Fibroblast of the conjunctiva (primary cell): ENCODE data around the gene GPR156.
"Not testable (repeated sequence)": the region's sequence is repeated elsewhere in the genome, so short reads cannot be mapped to it uniquely, and the experiment has no call there.

Experiments
- DNase-seq: peaks from one replicate; pipeline ENCODE4 v3.0.0-alpha.2; 2010; ENCODE audit warnings: low read depth

The GPR156 gene

DNA sequence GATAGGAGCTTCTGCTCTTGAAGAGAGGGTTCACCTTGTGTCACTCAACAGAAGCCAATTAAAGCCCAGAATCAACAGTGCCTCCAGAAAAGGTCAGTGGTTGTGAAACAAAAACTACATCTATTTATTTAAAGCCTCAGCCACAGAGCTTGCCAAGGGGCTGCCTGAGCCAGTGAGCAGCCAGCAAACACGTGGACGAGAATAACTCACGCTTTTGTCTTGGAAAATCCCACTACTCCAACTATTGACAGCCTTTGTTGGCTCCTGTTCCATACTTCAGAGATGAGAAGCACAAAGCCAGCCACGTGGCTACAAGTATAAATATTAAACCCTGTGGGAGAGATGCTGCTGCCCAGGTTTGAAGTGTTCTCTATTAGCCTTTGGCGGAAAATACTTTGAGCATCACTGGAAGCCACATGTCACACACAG, 10.3 kb downstream of the GPR156 start:
- no peak for DNase-seq

DNA sequence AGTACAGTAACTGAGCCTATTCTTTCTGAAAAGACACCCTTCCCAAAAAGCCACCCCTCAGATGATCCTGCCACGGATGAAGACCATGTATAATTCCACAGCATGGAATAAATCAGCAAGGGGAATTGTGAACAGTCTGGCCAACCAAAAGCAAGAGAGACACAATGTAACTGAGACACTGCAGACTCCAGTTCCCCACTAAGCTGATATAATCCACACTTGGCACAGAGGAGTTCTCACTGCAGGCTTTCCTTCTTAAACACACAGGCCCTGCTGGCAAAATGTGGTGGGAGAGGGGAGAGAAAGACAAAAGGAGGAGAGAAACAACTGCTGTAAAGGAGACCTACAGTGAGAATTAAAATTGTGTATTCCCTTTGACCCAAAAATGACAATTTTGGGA, 12.7 kb downstream of the GPR156 start:
- no peak for DNase-seq

DNA sequence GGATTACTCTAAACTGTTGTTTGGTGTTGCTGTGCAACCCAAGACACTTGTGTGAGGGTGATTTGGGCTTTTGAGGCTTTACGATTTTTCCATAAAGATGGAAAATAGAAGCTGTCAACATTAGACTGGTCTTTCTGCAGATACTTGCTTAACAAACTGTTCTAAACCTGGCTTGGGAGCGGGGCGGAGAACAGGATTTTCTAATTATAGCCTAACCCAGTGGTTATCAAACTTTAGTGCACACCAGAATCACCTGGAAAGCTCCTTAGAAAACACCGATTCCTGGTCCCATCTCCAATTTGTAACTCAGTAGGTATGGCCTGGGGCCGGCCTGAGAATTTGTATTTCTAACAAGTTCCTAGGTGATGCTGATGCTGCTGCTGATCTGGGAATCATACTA, 19.0 kb downstream of the GPR156 start:
- DNase-seq = no peak

DNA sequence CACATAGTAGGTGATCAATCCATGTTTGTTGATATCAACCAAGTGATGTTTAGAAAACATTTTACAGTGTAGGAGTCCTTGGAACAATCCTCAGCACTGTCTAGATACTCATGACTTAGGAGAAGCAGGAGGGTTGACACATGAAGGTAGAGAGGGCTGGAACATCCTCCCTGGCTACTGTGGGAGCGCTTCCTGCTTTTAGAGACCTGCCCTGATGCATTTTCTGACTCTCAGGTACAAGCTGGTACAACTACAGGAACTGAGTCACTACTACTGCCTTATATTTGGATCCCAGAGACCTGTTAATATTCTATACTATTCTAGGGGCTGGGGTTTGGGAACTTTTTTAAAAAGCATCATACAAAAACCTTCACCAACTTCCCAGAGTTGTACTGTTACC, 20.1 kb downstream of the GPR156 start:
- no peak for DNase-seq

DNA sequence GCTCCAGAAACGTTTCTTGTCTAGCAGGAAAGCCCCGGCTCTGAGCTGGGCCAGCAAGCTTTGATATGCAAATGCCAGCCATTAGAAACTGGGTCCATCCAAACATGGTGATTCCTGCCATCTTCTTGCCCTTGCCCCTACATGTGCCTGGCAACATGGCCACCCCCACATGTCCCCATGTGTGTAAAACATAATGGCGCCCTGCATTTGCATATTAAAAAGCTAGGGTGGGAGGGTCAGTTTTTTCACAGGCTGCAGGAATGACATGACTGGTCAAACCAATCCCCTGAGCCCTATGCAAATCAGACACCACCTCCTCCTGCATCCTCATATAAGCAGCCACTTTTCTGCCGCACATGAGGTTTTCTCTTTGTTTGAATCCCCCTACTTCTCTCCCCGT, 21.2 kb downstream of the GPR156 start:
- no peak for DNase-seq

DNA sequence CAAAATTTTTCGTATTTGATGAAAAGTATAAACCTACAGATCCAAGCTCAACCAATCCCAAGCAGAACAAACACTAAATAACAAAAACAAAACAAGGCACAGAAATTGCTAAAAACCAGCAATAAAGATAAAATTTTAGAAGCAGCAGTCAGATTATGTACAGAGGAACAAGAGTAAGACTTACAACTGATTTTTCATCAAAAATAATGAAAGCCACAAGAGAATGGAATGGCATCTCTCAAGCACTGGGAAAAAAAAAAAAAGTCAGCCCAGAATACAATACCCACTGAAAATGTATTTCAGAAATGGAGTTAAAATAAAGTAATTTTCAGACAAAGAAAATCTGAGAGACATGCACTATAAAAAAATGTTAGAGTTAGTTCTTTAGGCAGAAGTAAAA, 27.0 kb downstream of the GPR156 start:
- DNase-seq = no peak

DNA sequence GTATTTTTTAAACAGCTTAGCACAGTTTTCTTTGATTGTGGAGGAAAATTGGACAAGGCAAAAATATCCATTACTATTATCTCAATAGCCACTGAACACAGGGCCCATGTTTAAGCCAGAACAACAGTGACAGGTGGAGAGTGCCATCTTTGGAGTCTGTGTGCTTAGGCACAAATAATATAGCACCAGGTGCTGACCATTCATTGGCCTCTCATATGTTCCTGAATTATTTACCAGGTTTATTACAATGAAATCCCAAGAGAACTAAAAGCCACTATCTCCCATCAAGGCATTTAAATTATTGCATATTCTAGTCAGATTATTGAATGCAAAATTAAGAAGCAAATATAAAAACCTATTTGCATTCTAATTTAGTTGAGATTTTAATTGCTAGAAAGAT, 39.6 kb downstream of the GPR156 start:
- DNase-seq = no peak

DNA sequence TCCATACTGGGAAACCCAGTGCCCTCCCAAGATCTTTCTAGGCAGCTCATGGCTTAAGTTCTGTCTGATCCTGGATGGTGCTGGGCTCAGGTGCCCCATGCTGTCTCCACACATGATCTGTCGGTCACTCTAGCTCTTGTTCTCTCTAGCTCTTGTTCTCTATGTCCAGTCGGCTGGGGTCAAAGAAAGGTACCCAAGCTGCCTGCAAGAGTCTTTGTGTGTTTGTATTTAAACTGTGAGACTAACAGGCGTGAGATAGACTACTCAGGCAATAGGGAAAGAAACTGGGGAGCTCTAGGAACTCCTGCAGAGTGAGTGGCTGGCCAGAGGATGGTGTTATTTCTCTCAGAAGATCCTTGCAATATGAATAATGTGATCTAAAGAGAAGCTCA, 40.2 kb downstream of the GPR156 start:
- DNase-seq = no peak

DNA sequence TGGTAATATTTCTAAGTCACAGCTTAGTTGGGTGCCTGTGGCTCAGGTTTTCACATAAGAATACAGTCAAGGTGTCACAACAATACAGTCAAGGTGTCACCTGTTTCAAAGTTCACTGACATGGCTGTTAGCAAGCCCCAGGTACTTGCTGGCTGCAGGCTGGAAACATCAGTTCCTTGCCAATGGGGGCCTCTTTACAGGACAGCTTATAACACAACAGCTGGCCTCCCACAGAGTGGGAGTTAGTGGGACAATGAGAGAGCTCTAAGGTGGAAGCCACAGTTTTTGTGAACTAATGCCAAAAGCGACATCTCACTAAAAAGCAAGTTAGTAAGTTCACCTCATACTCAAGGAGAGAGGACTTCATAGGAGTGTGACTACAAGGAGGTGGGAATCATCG, 45.4 kb downstream of the GPR156 start:
- no peak for DNase-seq

DNA sequence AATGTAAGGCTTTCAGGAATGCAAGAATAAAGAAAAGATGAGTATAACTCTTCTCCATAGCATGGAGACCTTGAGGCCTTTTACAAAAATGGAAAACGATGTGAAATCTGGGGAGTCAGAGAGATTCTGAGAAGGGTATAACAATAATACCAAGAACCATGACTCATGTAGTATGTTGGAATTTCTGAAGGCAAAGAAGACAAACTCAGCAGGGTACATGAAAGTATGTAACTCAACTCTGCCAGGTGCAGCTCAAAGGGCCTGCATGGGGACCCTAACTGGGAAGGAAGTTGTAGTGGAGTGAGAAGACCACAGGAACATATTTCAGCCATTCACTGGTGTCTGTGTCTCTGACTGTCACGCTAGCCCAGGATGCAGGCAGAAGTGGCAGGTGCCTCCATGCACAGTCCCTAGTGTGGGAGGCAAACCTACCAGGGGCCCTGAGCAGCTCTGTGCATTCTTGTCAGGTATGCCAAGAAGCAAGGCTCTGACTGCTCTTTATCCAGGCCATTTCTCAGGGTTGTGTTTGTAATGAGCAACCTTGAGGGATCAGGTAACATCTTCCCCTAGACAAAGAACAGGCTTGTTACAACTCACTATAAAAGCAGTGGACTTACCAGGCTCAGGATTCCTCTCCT, 57.2 kb downstream of the GPR156 start:
- DNase-seq = no peak

DNA sequence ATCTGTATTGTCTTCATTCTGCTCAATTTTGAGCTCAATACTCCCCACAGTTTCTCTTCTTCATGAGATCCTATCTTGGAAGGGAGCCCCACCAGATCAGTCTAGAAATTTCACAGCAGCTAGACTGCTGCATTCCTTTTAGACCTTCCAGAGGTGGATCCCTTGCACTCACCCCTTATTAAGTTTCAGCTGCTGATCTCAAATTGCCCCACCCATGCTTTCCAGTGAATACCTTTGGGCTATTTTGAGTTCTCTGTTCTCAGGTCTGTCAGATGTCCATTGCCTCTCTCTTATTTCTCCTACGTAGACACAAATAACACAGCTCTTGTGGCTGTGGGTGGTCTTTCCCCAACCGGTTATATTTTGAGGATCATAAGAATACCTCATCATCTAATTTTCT, 60.8 kb downstream of the GPR156 start:
- DNase-seq = no peak

DNA sequence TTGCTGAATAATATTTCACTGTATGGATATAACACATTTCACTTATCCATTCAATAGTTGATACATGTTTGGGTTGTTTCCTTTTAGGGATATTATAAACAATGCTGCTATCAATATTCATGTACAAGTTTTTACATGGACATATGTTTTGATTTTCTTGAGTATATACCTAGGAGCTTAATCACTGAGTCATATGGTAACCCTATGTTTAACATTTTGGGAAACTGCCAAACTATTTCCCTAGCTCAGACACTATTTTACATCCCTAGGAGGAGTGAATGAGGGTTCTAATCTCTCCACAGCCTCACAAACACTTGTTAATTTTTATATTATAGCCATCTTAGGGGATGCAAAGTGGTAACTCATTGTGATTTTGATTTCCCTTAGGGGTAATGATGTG, 66.0 kb downstream of the GPR156 start:
- DNase-seq = no peak

DNA sequence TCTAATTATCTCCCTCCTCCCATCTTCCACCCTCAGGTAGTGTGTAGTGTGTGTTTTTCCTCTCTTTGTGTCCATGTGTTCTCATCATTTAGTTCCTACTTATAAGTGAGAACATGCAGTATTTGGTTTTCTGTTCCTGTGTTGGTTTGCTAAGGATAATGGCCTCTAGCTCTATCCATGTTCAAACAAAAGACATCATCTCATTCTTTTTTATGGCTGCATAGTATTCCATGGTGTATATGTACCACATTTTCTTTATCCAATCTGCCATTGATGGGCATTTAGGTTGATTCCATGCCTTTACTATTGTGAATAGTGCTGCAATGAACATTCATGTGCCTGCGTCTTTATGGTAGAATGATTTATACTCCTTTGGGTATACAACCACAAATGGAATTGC, 68.4 kb downstream of the GPR156 start:
- not testable (repeated sequence) for DNase-seq

DNA sequence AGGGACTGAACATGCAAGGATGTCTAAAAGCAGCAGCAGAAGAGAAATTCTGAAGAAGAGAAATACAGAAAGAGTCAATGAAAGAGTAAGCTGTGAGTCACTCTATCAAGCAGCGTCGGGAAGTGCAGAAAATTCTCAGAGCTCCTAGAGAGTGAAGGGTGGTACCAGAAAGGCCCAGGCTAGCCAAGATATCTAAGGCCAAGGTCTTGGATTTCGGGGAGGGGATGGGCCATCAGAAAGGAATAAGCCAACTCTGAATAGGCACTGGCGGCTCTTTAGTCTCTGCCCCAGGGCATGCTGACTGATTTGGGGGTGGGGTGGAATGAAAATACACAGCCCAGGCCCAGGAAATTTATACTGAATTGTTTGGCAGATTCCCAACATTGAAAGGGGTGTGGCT, 70.8 kb downstream of the GPR156 start:
- DNase-seq = peak; percentile 8

DNA sequence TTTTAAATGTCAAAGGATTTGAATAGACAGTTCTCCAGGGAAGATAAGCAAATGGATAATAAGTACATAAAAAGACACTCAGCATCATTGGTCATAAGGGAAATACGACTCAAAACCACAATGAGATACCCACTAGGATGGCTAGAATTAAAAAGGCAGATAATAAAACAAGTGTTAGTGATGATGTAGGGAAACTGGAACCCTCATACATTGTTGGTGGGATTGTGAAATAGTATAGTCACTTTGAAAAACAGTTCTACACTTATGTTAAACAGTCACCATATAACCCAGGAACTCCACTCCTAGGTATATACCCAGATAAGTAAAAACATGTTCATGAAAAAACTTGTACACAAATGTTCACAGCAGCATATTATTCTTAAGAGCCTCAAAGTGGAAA, 72.5 kb downstream of the GPR156 start:
- DNase-seq = no peak

DNA sequence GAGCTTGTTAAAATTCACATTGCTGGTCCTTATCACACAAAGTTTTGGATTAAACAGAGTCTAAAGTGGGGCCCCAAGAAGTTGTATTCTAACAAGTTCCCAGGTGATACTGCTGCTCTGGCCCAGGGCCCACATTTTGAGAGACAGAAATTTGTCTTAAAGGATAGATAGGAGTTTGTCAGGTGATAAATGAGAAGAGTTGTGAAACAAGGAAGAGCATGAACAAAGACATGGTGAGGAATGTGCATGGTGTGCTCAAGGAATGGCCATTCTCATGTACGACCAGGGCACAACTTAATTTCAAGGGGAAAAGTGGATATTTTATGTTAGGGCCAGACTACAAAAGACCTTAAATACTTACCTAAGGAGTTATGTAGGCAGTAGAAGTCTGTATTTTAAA, 75.6 kb downstream of the GPR156 start:
- no peak for DNase-seq

DNA sequence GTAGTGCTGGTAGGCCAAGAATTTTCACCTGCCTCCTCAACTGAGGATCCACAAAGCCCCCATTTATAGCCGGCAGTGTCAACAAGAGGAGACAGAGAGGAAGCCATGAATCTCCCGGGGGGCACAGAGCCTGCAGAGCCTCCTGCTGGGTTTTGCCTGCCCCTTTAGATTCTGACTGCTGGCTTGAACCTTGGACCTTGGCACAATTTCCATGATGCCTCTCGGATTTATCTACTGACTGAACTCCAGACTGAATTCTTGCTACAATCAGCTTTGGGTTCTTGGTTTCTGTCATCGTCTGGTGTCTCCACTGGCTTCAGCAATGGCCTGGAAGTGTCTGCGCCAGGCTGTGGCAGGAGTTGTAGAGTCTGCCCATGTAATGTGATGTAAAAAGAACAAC, 80.7 kb downstream of the GPR156 start:
- no peak for DNase-seq

DNA sequence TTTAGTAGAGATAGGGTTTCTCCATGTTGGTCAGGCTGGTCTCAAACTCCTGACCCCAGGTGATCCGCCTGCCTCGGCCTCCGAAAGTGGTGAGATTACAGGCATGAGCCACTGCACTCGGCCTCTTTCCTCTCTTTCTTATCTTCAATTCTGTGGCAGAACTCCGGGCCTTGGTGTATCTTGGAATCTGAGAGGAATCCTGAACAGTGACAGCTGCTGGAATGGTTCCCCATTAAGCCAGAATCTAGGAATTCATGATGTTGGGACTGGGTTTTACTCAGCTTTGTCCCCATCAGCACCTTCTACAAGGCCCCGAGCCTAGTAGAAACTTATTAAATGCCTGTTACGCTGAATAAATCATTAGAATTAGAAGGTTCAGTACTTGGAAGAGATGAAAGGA, 81.4 kb downstream of the GPR156 start:
- no peak for DNase-seq

DNA sequence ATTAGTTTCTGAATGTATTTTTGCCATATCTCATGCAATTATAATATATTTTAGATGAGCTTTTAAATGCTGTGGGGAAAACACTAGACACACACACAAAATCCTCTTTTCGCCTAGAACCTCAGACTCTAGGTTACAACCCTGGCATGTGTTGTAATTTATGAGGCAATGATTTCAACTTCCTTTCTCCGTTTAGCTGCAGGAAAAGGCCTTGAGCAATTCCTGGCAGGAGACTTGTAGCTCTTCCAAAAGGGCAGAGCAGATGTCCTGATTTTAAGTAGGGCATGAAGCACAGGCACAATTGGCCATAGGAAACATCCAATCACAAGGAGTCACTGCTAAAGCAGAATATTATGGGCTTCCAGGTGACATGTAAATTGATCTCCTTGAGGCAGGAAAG, 82.0 kb downstream of the GPR156 start:
- peak; percentile 81 for DNase-seq

DNA sequence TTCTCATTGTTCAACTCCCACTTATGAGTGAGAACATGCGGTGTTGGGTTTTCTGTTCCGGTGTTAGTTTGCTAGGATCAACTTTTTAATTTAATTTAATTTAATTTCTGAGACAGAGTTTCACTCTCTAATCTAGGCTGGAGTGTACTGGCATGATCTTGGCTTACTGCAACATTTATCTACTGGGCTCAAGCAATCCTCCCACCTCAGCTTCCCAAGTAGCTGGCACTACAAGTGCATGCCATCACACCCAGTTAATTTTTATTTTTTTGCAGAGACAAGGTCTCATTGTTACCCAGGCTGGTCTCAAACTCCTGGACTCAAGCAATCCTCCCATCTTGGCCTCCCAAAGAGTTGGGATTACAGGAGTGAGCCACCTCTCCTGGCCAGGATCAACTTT, 82.7 kb downstream of the GPR156 start:
- no peak for DNase-seq

DNA sequence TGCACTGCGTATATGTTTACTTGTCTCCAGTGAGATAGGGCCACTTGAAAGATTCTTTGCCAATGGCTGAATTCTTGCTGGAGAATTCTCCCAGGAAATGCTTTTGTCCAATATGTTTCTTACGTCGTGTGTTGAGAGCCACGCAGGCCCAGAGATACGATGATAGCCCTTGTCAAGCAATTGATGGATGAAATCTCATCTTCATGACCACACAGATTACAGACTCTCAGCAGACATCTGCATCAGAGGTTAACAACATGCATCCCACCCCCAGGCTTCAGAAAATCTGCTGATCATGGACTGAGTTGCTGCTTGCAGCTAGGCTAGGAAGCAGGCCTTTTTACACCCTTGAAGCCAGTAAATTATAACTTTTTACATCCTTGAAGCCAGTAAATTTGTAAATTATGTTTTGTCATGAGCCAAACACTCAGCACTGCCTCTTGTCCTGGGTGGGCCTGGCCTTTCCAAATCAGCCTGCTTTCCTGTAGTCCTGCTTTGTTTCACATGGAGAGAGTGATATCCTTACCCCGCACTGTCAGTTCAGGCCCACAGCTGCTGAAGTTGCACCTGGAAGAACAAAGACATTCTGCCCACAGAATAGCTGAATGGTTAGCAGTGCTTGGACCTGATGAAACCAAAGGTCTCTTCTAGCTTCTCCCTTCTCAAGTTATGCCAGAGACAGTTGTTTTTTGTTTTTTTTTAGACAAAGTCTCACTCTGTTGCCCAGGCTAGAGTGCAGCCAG, 84.4 kb downstream of the GPR156 start:
- DNase-seq = no peak

DNA sequence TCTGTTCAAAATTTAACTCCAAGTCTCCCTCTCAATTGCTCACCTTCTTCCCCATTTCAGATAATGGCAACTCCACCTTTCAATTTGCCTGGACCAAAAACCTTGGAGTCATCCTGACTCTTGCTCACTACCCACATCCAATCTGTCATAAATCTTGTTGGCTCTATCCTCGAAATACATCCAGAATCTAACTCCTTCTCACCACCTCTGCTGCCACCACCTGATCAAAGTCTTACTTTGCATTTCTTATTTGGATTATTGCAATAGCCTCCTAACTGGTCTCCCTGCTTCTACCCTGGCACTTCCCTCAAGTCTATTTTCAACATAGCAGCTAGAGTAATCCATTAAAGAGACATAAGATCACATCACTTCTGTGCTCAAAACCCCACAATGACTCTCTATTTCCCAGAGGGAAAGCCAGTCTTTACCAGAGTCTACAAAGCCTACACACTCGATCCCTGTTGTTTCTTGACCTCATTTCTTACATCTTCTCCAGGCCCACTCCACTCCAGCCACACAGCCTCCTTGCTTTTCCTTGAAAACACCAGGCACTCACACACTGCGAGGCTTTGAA, 86.6 kb downstream of the GPR156 start:
- peak; percentile 38 for DNase-seq

DNA sequence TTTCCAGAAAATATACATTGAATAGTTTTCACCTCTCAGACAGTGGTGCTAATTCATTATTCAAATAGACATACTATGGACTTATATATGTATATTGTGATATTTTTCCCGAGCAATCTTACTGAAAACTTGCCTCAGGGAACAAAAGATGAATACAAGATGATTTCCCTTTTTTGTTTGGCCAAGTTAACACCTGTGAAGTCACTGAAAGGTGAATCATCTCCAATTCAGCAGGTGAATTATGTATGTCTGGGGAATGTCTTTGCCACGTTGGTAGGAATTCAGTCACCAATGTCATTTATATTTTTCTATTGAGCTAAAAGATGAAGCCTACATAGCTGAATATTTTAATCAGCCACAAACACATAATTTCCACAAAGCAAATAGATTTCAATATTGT, 88.2 kb downstream of the GPR156 start:
- DNase-seq = no peak

DNA sequence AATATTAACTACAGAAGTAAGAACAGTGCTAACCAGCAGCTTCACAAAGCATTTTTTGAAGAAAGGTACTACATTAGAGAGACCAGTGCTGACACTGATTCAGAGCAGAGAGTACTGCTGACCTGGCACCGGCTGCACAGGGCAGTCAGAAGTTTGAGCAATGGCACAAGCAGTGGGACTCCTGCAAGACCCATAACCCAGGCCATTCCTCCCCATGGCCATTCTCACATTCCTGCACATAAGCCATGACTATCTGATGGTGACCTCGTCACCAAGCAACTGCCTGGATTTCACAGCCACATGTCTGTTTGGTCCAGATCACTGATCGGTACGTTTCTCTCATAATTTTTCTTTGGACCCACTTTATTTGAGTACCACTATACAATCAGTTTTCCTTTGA, 88.7 kb downstream of the GPR156 start:
- DNase-seq = no peak
